C4-2B (cell line): ENCODE results near the gene IL4.
"Not testable (repeated sequence)": the region's sequence is repeated elsewhere in the genome, so short reads cannot be mapped to it uniquely, and the experiment has no call there.

Experiments used
- H3K27ac ChIP-seq: fragments of 450-650 bp; 2 replicates; pipeline ENCODE4 v1.5.1; 2017
- ZFX ChIP-seq: fragments of 450-650 bp; IDR thresholded peaks from 2 replicates; pipeline ENCODE4 v1.6.1; 2017
- TF ChIP-seq, protein P1 (sequence below): fragments of 450-650 bp; conservative IDR thresholded peaks from 2 replicates; pipeline ENCODE4 v1.5.1; 2017; ENCODE audit warnings: mild to moderate bottlenecking

IL4 gene

DNA sequence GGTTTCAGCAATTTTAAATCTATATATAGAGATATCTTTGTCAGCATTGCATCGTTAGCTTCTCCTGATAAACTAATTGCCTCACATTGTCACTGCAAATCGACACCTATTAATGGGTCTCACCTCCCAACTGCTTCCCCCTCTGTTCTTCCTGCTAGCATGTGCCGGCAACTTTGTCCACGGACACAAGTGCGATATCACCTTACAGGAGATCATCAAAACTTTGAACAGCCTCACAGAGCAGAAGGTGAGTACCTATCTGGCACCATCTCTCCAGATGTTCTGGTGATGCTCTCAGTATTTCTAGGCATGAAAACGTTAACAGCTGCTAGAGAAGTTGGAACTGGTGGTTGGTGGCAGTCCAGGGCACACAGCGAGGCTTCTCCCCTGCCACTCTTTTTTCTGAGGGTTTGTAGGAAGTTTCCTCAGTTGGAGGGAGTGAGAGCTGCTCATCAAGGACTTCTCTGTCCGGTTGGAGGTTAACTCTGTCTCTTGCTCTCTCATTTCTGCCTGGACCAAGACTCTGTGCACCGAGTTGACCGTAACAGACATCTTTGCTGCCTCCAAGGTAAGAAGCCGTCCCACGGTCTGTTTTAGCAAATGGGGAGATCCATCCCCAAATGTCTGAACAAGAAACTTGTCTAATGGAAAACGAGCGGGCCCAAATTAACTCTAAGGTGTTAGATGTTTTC lies at the start of gene IL4:
Gene IL4 (plus strand): TSS at position 51 of the 692 bp plus-strand sequence. CDS start 62 bp downstream, at position 113.
- TF ChIP-seq ZFX, result no peak
- TF ChIP-seq, protein P1, sequence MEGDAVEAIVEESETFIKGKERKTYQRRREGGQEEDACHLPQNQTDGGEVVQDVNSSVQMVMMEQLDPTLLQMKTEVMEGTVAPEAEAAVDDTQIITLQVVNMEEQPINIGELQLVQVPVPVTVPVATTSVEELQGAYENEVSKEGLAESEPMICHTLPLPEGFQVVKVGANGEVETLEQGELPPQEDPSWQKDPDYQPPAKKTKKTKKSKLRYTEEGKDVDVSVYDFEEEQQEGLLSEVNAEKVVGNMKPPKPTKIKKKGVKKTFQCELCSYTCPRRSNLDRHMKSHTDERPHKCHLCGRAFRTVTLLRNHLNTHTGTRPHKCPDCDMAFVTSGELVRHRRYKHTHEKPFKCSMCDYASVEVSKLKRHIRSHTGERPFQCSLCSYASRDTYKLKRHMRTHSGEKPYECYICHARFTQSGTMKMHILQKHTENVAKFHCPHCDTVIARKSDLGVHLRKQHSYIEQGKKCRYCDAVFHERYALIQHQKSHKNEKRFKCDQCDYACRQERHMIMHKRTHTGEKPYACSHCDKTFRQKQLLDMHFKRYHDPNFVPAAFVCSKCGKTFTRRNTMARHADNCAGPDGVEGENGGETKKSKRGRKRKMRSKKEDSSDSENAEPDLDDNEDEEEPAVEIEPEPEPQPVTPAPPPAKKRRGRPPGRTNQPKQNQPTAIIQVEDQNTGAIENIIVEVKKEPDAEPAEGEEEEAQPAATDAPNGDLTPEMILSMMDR, result no peak

DNA sequence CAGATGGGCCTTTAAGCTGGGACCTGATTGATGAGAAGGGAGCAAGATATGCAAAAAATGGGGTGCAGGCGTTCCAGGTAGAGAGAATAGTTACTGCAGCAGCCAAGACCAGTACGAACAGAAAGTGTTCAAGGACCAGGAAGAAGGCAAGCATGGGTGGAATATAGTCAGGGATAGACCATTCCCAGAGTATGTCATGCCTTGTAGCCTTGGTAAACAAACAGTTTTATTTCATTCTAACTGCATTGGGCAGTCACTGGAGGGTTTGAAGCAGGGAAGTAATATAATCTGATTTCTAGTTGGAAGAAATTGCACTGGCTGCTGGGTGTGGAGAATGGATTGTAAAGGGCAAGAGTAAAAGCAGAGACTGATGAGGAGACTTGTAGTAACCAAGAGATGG lies 46.3 kb upstream of the IL4 start:
- TF ChIP-seq ZFX, result no peak
- TF ChIP-seq, protein P1, result no peak
- no peak overlapping the region for H3K27ac ChIP-seq

More for the DNA sequence above, at the start of gene IL4:
- H3K27ac ChIP-seq, result no peak within 1 kb of the TSS

DNA sequence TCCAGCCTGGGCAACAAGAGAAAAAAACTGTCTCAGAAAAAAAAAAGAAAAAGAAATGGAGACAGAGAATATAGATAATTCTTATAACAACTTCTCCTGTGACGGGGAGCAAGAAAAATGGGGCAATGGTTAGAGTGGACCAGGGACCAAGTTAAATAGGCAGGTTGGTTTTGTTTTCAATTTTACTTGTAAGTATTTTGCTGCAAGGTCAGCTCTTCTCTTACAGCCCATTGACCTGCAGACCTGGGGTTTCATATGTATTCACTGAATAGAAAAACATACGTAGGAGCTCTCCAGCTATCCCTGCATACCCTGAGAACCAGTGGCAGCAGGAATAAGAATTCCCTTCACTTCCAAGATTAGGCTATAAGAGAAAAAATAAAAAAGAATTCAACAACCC lies 45.0 kb upstream of the IL4 start:
- H3K27ac ChIP-seq, result no peak overlapping the region
- TF ChIP-seq, protein P1, result no peak
- TF ChIP-seq ZFX, result no peak

DNA sequence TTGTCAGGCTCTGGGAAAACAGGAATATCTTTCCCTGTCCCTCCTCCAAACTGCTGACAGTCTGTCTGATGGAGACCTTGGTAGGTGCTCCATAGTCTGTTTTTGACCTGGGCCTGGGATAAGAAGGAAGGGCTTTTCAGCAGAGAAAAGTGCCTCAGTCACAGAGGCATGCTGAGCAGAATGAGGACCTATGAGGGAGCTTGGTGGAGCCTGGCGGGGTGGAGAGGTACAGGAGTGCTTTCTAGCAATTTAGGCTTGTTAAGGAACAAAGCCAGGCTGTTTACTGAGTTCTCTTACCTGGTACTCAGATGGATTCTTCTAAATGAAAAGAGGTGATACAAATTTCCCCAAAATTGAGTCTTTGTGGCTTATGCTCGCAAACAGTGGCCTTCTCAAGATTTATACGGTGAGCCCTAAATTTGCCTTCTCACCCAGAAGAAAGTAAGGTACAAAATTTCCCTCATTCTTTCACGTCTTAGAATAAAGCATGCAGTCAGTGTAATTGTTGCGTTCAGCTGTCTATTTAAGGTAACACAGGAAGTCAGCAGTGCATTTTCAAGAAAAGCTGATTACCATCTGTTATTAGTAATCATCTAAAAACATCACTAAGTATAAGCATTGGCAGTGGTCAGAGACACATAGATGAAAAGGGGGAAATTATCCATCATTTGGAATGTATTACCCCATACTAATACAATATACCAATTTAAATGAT lies 44.4 kb upstream of the IL4 start:
- H3K27ac ChIP-seq, result no peak overlapping the region
- no peak for TF ChIP-seq ZFX
- TF ChIP-seq, protein P1, result no peak

DNA sequence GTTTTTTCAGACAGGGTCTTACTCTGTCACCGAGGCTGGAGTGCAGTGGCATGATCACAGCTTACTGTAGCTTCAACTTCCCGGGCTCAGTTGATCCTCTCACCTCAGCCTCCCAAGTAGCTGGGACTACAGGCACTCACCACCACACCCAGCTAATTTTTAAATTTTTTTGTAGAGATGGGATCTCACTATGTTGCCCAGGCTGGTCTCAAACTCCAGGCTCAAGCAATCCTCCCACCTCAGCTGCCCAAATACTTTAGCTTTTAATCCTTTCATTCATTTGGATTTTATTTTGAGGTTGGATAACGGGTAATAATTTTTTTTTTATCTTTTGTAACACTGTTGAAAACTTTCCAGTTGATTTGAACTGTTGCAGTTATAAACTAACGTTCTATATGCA lies 40.2 kb upstream of the IL4 start:
- H3K27ac ChIP-seq, result not testable (repeated sequence)

DNA sequence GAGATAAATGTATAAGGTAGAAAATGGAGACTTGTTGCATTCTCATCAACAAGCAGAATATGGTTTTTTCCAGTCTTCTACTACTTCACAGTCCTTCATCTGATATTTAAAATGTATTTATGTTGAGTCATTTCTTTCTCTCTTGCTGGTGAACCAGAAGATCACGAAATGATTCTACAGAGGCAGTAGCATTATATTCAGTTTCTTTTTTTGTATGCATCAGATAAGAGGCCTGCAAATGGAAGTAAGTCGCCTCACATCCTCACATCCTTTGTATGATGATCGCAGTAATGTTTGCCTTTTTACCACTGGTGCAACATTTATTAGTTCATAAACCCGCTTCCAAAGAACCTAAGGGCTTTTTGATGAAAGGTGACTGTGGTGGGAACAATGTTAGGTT lies 37.9 kb upstream of the IL4 start:
- no peak for TF ChIP-seq ZFX
- TF ChIP-seq, protein P1, result no peak

DNA sequence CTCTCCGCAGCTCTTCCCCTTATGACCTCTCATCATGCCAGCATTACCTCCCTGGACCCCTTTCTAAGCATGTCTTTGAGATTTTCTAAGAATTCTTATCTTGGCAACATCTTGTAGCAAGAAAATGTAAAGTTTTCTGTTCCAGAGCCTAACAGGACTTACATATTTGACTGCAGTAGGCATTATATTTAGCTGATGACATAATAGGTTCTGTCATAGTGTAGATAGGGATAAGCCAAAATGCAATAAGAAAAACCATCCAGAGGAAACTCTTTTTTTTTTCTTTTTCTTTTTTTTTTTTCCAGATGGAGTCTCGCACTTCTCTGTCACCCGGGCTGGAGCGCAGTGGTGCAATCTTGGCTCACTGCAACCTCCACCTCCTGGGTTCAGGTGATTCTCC lies 36.5 kb upstream of the IL4 start:
- no peak overlapping the region for H3K27ac ChIP-seq
- TF ChIP-seq, protein P1, result no peak
- no peak for TF ChIP-seq ZFX

More for the DNA sequence above, 37.9 kb upstream of the IL4 start:
- H3K27ac ChIP-seq, result no peak overlapping the region

DNA sequence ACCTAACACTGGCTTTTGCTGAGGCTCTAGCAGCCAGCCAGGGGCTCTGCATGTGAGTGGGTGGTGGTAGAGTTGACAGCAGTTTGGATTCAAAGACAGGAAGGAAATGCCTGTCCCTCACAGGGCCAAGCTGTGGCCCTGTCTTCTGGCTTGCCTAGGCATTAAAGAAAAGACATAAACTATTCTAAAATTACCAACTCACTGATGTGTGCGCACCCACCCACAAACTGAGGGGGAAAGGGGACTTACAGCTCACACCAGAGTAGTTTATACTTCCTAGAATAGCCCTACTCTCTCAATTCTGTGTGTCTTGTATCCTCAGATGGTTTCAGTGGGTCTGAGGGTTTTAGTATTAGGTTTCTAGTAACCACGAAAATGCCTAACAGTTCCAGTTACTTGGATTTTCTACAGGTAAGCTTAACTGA lies 34.1 kb upstream of the IL4 start:
- no peak overlapping the region for H3K27ac ChIP-seq
- TF ChIP-seq, protein P1, result no peak
- no peak for TF ChIP-seq ZFX
